OCI-LY7 (cell line): ENCODE results near the gene DDHD1. TPM values are rescaled to one million over a fixed set of nuclear protein-coding genes. Genes with fewer than 3 reads are reported as not detected.

ENCODE experiments used
- BruUV-seq: library from RNA; stranded (reverse); fragments of 400-500 nt; replicated peaks from 2 replicates; lab custom pipeline; 2021; lab: Mats Ljungman, UMichigan
- CTCF ChIA-PET: fragments of 300-600 bp; sonication (Branson Sonifier 250); formaldehyde crosslinking; loops from one replicate; lab custom pipeline; 2022; ENCODE audit warnings: antibody characterized with exemption; ENCODE audit not compliant: unreplicated experiment; lab: Charles Lee
- POLR2A ChIA-PET: fragments of 300-600 bp; sonication (Branson Sonifier 250); formaldehyde crosslinking; loops from one replicate; lab custom pipeline; 2022; ENCODE audit warnings: antibody characterized with exemption; lab: Charles Lee
- DNase-seq: peaks from one replicate; pipeline ENCODE4 v3.0.0-alpha.2; 2015; ENCODE audit warnings: low spot score
- H2AFZ ChIP-seq: fragments of 200-600 bp; sonication (generic), shearing (Covaris generic); 2 replicates; pipeline ENCODE4 v1.6.1; 2014; ENCODE audit warnings: mild to moderate bottlenecking, antibody characterized with exemption, low read length, moderate library complexity
- H3K27ac ChIP-seq: fragments of 200-600 bp; sonication (generic); 2 replicates; pipeline ENCODE4 v1.5.1; 2014; ENCODE audit warnings: mixed run types, low read depth, mild to moderate bottlenecking, moderate library complexity, low read length, inconsistent platforms; ENCODE audit not compliant: poor library complexity, severe bottlenecking
- H3K36me3 ChIP-seq: fragments of 200-600 bp; sonication (generic); 2 replicates; pipeline ENCODE4 v1.6.1; 2014; ENCODE audit warnings: mild to moderate bottlenecking, antibody characterized with exemption, low read length, moderate library complexity, mixed read lengths; ENCODE audit not compliant: insufficient read depth
- H3K4me1 ChIP-seq: fragments of 200-600 bp; sonication (generic); 2 replicates; pipeline ENCODE4 v1.5.1; 2014; ENCODE audit warnings: mild to moderate bottlenecking, low read length; ENCODE audit not compliant: insufficient read depth, poor library complexity, severe bottlenecking
- H3K4me2 ChIP-seq: fragments of 200-600 bp; sonication (generic); 2 replicates; pipeline ENCODE4 v1.6.1; 2014; ENCODE audit warnings: mild to moderate bottlenecking, low read length
- H3K4me3 ChIP-seq: fragments of 200-600 bp; sonication (generic); 2 replicates; pipeline ENCODE4 v1.5.1; 2014; ENCODE audit warnings: mild to moderate bottlenecking, low read depth, low read length; ENCODE audit not compliant: poor library complexity, severe bottlenecking
- H3K79me2 ChIP-seq: fragments of 200-600 bp; sonication (generic); 2 replicates; pipeline ENCODE4 v1.6.1; 2016; ENCODE audit warnings: low read depth, mild to moderate bottlenecking, low read length, moderate library complexity, mixed read lengths; ENCODE audit not compliant: insufficient read depth
- H3K9me2 ChIP-seq: fragments of 200-600 bp; sonication (generic); 2 replicates; pipeline ENCODE4 v1.6.1; 2016; ENCODE audit warnings: mild to moderate bottlenecking, low read length, mixed read lengths; ENCODE audit not compliant: insufficient read depth
- H3K9me3 ChIP-seq: fragments of 200-600 bp; sonication (generic); 2 replicates; pipeline ENCODE4 v1.6.1; 2014; ENCODE audit warnings: mild to moderate bottlenecking, mixed run types, low read length, mixed read lengths
- H4K20me1 ChIP-seq: fragments of 200-600 bp; sonication (generic); 2 replicates; pipeline ENCODE4 v1.6.1; 2014; ENCODE audit warnings: mild to moderate bottlenecking, antibody characterized with exemption, low read length, moderate library complexity, mixed read lengths; ENCODE audit not compliant: insufficient read depth
- EZH2phosphoT487 ChIP-seq: fragments of 200-600 bp; sonication (generic); IDR thresholded peaks from 2 replicates; pipeline ENCODE4 v1.6.1; 2018; ENCODE audit warnings: low read depth, borderline replicate concordance, mild to moderate bottlenecking, mixed run types, antibody characterized with exemption, low read length, moderate library complexity, mixed read lengths
- intact Hi-C: fragments of 100-400 bp; cut with micrococcal nuclease; formaldehyde crosslinking; loops from one replicate; pipeline ENCODE4 v1.10.0; 2022; ENCODE audit not compliant: unreplicated experiment
- total RNA-seq, 2 experiments: library from RNA; depleted of rRNA in 1 of 2; stranded (reverse); fragments of >200 nt in 1 of 2; shearing (Covaris generic) in 1 of 2; gene quantifications; 2 replicates each; pipeline ENCODE4 v1.2.3, GENCODE V29; 2014 to 2022
- TF ChIP-seq, protein P1 (sequence below): fragments of 200-600 bp; sonication (generic); conservative IDR thresholded peaks from 2 replicates; pipeline ENCODE4 v1.5.1; 2014; ENCODE audit warnings: mild to moderate bottlenecking, antibody characterized with exemption, low read length, moderate library complexity, mixed read lengths

DDHD1 gene
- total RNA-seq, 2 experiments from 2014 or later, result 28.7 to 45.2 TPM

DNA sequence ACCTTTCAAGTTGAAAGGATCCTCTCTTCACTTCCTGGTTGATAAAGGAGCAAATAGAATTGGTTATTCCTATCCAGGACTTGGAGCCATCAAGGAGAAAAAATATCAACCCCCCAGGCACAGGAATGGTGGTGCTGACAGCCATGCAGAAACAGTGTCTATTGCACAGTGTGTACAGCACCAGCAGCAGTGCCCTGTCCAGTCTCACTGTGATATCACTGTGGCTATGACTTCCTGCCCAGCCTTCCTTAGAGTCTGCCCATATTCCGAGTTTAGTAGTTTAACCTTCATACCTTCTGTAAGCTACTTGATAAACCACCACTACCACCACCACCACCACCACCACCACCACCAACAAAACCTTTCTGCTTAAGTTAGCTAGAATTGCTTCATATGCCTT is 157.1 kb downstream of the DDHD1 start:
- no peak for DNase-seq
- H3K27ac ChIP-seq, result no peak overlapping the region
- H3K79me2 ChIP-seq, result no peaks in the 10 kb centered on the region
- H4K20me1 ChIP-seq, result no peaks in the 10 kb centered on the region
- TF ChIP-seq, protein P1, sequence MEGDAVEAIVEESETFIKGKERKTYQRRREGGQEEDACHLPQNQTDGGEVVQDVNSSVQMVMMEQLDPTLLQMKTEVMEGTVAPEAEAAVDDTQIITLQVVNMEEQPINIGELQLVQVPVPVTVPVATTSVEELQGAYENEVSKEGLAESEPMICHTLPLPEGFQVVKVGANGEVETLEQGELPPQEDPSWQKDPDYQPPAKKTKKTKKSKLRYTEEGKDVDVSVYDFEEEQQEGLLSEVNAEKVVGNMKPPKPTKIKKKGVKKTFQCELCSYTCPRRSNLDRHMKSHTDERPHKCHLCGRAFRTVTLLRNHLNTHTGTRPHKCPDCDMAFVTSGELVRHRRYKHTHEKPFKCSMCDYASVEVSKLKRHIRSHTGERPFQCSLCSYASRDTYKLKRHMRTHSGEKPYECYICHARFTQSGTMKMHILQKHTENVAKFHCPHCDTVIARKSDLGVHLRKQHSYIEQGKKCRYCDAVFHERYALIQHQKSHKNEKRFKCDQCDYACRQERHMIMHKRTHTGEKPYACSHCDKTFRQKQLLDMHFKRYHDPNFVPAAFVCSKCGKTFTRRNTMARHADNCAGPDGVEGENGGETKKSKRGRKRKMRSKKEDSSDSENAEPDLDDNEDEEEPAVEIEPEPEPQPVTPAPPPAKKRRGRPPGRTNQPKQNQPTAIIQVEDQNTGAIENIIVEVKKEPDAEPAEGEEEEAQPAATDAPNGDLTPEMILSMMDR, result no peak
- TF ChIP-seq EZH2phosphoT487, result no peak
- H3K4me2 ChIP-seq, result no peak overlapping the region
- no TSS peak for BruUV-seq
- no peak overlapping the region for H3K4me3 ChIP-seq
- ChIA-PET POLR2A (interaction anchor here (0.9 kb wide), 1 partner anchor 136 kb away, joined by 3 read pairs; no protein-coding TSS in a partner anchor), CTCF (no interaction called here)
- H3K4me1 ChIP-seq, result no peaks in the 10 kb centered on the region
- H3K9me2 ChIP-seq, result no peaks in the 10 kb centered on the region
- H2AFZ ChIP-seq, result no peak overlapping the region
- H3K36me3 ChIP-seq, result no peaks in the 10 kb centered on the region
- no peaks in the 10 kb centered on the region for H3K9me3 ChIP-seq
- intact Hi-C loops, result no loop called here

DNA sequence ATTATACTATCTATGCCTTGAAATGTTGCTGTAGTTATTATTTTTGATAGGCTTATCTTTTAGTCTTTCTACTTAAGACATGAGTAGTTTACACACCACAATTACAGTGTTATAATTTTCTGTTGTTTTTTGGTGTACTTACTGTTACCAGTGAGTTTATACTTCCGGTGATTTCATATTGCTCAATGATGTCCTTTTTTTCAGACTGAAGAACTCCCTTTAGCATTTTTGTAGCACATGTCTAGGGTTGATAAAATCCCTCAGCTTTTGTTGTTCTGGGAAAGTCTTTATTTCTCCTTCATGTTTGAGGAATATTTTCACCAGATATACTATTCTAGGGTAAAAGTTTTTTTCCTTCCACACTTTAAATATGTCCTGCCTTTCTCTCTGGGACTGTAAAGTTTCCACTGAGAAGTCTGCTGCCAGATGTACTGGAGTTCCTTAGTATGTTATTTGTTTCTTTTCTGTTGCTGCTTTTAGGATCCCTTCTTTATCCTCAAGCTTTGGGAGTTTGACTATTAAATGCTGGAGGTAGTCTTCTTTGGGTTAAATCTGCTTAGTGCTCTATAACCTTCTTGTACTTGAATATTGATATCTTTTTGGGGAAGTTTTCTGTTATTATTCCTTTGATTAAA is 160.8 kb downstream of the DDHD1 start:
- H2AFZ ChIP-seq, result no peak overlapping the region
- POLR2A ChIA-PET, result interaction anchor here (0.6 to 1.2 kb wide), 2 partner anchors 10 to 204 kb away, joined by 3 to 4 read pairs; no protein-coding TSS in a partner anchor
- H3K9me3 ChIP-seq, result no peaks in the 10 kb centered on the region
- no peaks in the 10 kb centered on the region for H3K36me3 ChIP-seq
- H4K20me1 ChIP-seq, result no peaks in the 10 kb centered on the region
- CTCF ChIA-PET, result no interaction called here
- H3K4me1 ChIP-seq, result no peaks in the 10 kb centered on the region
- H3K27ac ChIP-seq, result no peak overlapping the region
- no peak overlapping the region for H3K4me2 ChIP-seq
- no peaks in the 10 kb centered on the region for H3K79me2 ChIP-seq
- no peak overlapping the region for H3K4me3 ChIP-seq
- intact Hi-C loops, result no loop called here
- no TSS peak for BruUV-seq
- TF ChIP-seq EZH2phosphoT487, result no peak
- TF ChIP-seq, protein P1, result no peak
- H3K9me2 ChIP-seq, result no peaks in the 10 kb centered on the region
- DNase-seq, result no peak

GRCh38 chr14:52988139-52988538 is 165.0 kb downstream of the DDHD1 start:
- H4K20me1 ChIP-seq, result no peaks in the 10 kb centered on the region
- H3K9me2 ChIP-seq, result no peaks in the 10 kb centered on the region
- H3K36me3 ChIP-seq, result no peaks in the 10 kb centered on the region
- ChIA-PET CTCF (no interaction called here), POLR2A (interaction anchor here (1.0 kb wide), 1 partner anchor 9 kb away, joined by 5 read pairs; no protein-coding TSS in a partner anchor)
- no peak for DNase-seq
- intact Hi-C loops, result no loop called here
- no TSS peak for BruUV-seq
- H2AFZ ChIP-seq, result no peak overlapping the region
- no peaks in the 10 kb centered on the region for H3K4me1 ChIP-seq
- H3K4me2 ChIP-seq, result no peak overlapping the region
- TF ChIP-seq, protein P1, result no peak
- TF ChIP-seq EZH2phosphoT487, result no peak
- no peaks in the 10 kb centered on the region for H3K9me3 ChIP-seq
- H3K27ac ChIP-seq, result no peak overlapping the region
- no peaks in the 10 kb centered on the region for H3K79me2 ChIP-seq
- H3K4me3 ChIP-seq, result no peak overlapping the region
